Mesothelial cell of epicardium (in vitro differentiated cells): Measurements from ENCODE around the gene PALLD. TPM values are rescaled to one million over a fixed set of nuclear protein-coding genes. Genes with fewer than 3 reads are reported as not detected.

ENCODE experiments used
- DNase-seq, 2 experiments: peaks; one replicate each; pipeline ENCODE4 v3.0.0; 2021; ENCODE audit warnings: low spot score in 2 of 2; ENCODE audit not compliant: unreplicated experiment in 2 of 2
- H3K27ac Mint-ChIP-seq: 2 replicates; pipeline ENCODE4 v1.8.0; 2021; ENCODE audit warnings: mixed read lengths
- H3K27me3 Mint-ChIP-seq: 2 replicates; pipeline ENCODE4 v1.8.0; 2021; ENCODE audit warnings: low read depth, mixed read lengths
- H3K36me3 Mint-ChIP-seq: 2 replicates; pipeline ENCODE4 v1.8.0; 2021; ENCODE audit warnings: mixed read lengths
- H3K4me1 Mint-ChIP-seq: 2 replicates; pipeline ENCODE4 v1.8.0; 2021; ENCODE audit warnings: mixed read lengths
- H3K4me3 Mint-ChIP-seq: 2 replicates; pipeline ENCODE4 v1.8.0; 2021; ENCODE audit warnings: mild to moderate bottlenecking, moderate library complexity, mixed read lengths
- H3K9me3 Mint-ChIP-seq: 2 replicates; pipeline ENCODE4 v1.8.0; 2021; ENCODE audit warnings: mixed read lengths
- CTCF ChIP-seq: fragments of 200-600 bp; sonication (generic); IDR thresholded peaks from one replicate; pipeline ENCODE4 v1.5.0; 2021; ENCODE audit warnings: antibody characterized with exemption; ENCODE audit not compliant: unreplicated experiment
- total RNA-seq: library from RNA; stranded (reverse); gene quantifications from 3 replicates; pipeline ENCODE4 v1.2.1, GENCODE V29; 2021

PALLD gene
- total RNA-seq, 1 donor from 2014 or later, result 158 TPM

- TF ChIP-seq CTCF, result no peak
- no peak for DNase-seq
- peaks cover 29% of the 10 kb centered on the region for H3K36me3 Mint-ChIP-seq
- H3K27me3 Mint-ChIP-seq, result no peaks in the 10 kb centered on the region
- H3K9me3 Mint-ChIP-seq, result peaks cover 9% of the 10 kb centered on the region
- no peak overlapping the region for H3K27ac Mint-ChIP-seq
- no peak overlapping the region for H3K4me3 Mint-ChIP-seq
- peaks cover 39% of the 10 kb centered on the region for H3K4me1 Mint-ChIP-seq
These were observed 364.0 kb downstream of the PALLD start for GRCh38 chr4:168860827-168861226.

- Mint-ChIP-seq H3K4me3 (no peak overlapping the region), H3K9me3 (peaks cover 6% of the 10 kb centered on the region), H3K27me3 (no peaks in the 10 kb centered on the region), H3K36me3 (peaks cover 21% of the 10 kb centered on the region), H3K4me1 (peaks cover 33% of the 10 kb centered on the region), H3K27ac (peak overlapping the region; percentile 39)
- no peak for TF ChIP-seq CTCF
- DNase-seq, result no peak
These were observed 367.1 kb downstream of the PALLD start for GRCh38 chr4:168863719-168864647.

- H3K9me3 Mint-ChIP-seq, result peaks cover 6% of the 10 kb centered on the region
- peaks cover 21% of the 10 kb centered on the region for H3K36me3 Mint-ChIP-seq
- no peak overlapping the region for H3K4me3 Mint-ChIP-seq
- H3K27ac Mint-ChIP-seq, result peak overlapping the region; percentile 39
- peaks cover 28% of the 10 kb centered on the region for H3K4me1 Mint-ChIP-seq
- no peak for TF ChIP-seq CTCF
- DNase-seq, result no peak
- H3K27me3 Mint-ChIP-seq, result no peaks in the 10 kb centered on the region
These were observed 368.1 kb downstream of the PALLD start for GRCh38 chr4:168864821-168865541.

- no peak for DNase-seq
- H3K27me3 Mint-ChIP-seq, result no peaks in the 10 kb centered on the region
- H3K4me1 Mint-ChIP-seq, result peaks cover 28% of the 10 kb centered on the region
- no peak overlapping the region for H3K27ac Mint-ChIP-seq
- TF ChIP-seq CTCF, result no peak
- peaks cover 21% of the 10 kb centered on the region for H3K36me3 Mint-ChIP-seq
- H3K4me3 Mint-ChIP-seq, result no peak overlapping the region
- peaks cover 6% of the 10 kb centered on the region for H3K9me3 Mint-ChIP-seq
These were observed 369.0 kb downstream of the PALLD start for GRCh38 chr4:168865854-168866253.

- no peak for DNase-seq
- H3K27ac Mint-ChIP-seq, result no peak overlapping the region
- peaks cover 6% of the 10 kb centered on the region for H3K9me3 Mint-ChIP-seq
- no peak for TF ChIP-seq CTCF
- no peak overlapping the region for H3K4me3 Mint-ChIP-seq
- no peaks in the 10 kb centered on the region for H3K27me3 Mint-ChIP-seq
- peaks cover 34% of the 10 kb centered on the region for H3K4me1 Mint-ChIP-seq
- H3K36me3 Mint-ChIP-seq, result peaks cover 21% of the 10 kb centered on the region
These were observed 369.8 kb downstream of the PALLD start for GRCh38 chr4:168866635-168867034.
